SK-N-SH (cell line): ENCODE data around the gene PPARGC1A. TPM values are rescaled to one million over a fixed set of nuclear protein-coding genes. Genes with fewer than 3 reads are reported as not detected.

Experiments
- CTCF ChIA-PET: fragments of 300-600, 350-600 bp; formaldehyde crosslinking; extraction: SDS; loops from one replicate; lab custom pipeline; 2021; lab: Yijun Ruan, JAX
- POLR2A ChIA-PET: fragments of 350-600 bp; sonication (Branson Sonifier 250); formaldehyde crosslinking; extraction: SDS; loops from one replicate; lab custom pipeline; 2020; ENCODE audit warnings: antibody characterized with exemption, inconsistent platforms; lab: Yijun Ruan, JAX
- DNase-seq: peaks from one replicate; pipeline ENCODE4 v3.0.0; 2012
- H2AFZ ChIP-seq: fragments of 200-600 bp; sonication (generic); 2 replicates; pipeline ENCODE4 v1.8.1; 2016; ENCODE audit warnings: antibody characterized with exemption, mild to moderate bottlenecking, low read depth
- H3F3A ChIP-seq: fragments of 200-600 bp; sonication (generic); replicated peaks from 2 replicates; pipeline ENCODE3; 2016; ENCODE audit warnings: antibody characterized with exemption, mild to moderate bottlenecking; ENCODE audit not compliant: insufficient read depth
- H3K27ac ChIP-seq, 2 experiments: fragments of 200-500 bp in 1 of 2; fragments of 200-600 bp in 1 of 2; sonication (Bioruptor generic) in 1 of 2; sonication (generic), shearing (Covaris generic) in 1 of 2; 2 replicates each; pipeline versions ENCODE4 v1.5.1 to v1.6.1; 2014 to 2016; ENCODE audit warnings: low read depth in 2 of 2, inconsistent platforms in 1 of 2, low read length in 1 of 2, mild to moderate bottlenecking in 1 of 2, mixed read lengths in 1 of 2
- H3K27me3 ChIP-seq: fragments of 200-600 bp; sonication (generic), shearing (Covaris generic); 2 replicates; pipeline ENCODE4 v1.6.1; 2016; ENCODE audit warnings: mixed run types; ENCODE audit not compliant: insufficient read depth
- H3K36me3 ChIP-seq, 2 experiments: fragments of 200-500 bp in 1 of 2; fragments of 200-600 bp in 1 of 2; sonication (Bioruptor generic) in 1 of 2; sonication (generic) in 1 of 2; replicated peaks in 1 of 2; 2 replicates each; pipeline versions ENCODE3 to v1.5.1; 2014 to 2016; ENCODE audit warnings: low read length in 1 of 2, mild to moderate bottlenecking in 1 of 2; ENCODE audit not compliant: insufficient read depth in 2 of 2, control insufficient read depth in 1 of 2
- H3K4me1 ChIP-seq, 2 experiments: fragments of 200-500 bp in 1 of 2; fragments of 200-600 bp in 1 of 2; sonication (Bioruptor generic) in 1 of 2; sonication (generic), shearing (Covaris generic) in 1 of 2; 2 replicates each; pipeline versions ENCODE4 v1.5.1 to v1.6.1; 2014 to 2016; ENCODE audit warnings: low read depth in 1 of 2, low read length in 1 of 2, mixed run types in 1 of 2; ENCODE audit not compliant: insufficient read depth in 2 of 2, control insufficient read depth in 1 of 2
- H3K4me2 ChIP-seq: fragments of 200-600 bp; sonication (generic), shearing (Covaris generic); 2 replicates; pipeline ENCODE4 v1.6.1; 2017; ENCODE audit warnings: mixed run types
- H3K4me3 ChIP-seq, 2 experiments: fragments of 200-500 bp in 1 of 2; fragments of 200-600 bp in 1 of 2; sonication (Bioruptor generic) in 1 of 2; sonication (generic), shearing (Covaris generic) in 1 of 2; 2 replicates each; pipeline versions ENCODE4 v1.5.1 to v1.8.1; 2014 to 2016; ENCODE audit warnings: low read depth in 2 of 2, inconsistent platforms in 1 of 2, low read length in 1 of 2, mild to moderate bottlenecking in 1 of 2, mixed read lengths in 1 of 2, moderate library complexity in 1 of 2
- H3K79me2 ChIP-seq: fragments of 200-600 bp; sonication (generic); 2 replicates; pipeline ENCODE4 v1.8.1; 2017; ENCODE audit warnings: mild to moderate bottlenecking; ENCODE audit not compliant: insufficient read depth
- H3K9ac ChIP-seq: fragments of 200-600 bp; sonication (generic); 2 replicates; pipeline ENCODE4 v1.6.1; 2017; ENCODE audit warnings: mixed run types
- H3K9me2 ChIP-seq: fragments of 200-600 bp; sonication (generic); 2 replicates; pipeline ENCODE4 v1.6.1; 2017; ENCODE audit warnings: mixed run types
- H3K9me3 ChIP-seq: fragments of 200-600 bp; sonication (generic); 2 replicates; pipeline ENCODE4 v1.6.1; 2017; ENCODE audit warnings: mixed run types, mild to moderate bottlenecking, moderate library complexity
- H4K20me1 ChIP-seq: fragments of 200-600 bp; sonication (generic); 2 replicates; pipeline ENCODE4 v1.6.1; 2017; ENCODE audit warnings: mild to moderate bottlenecking, mixed run types; ENCODE audit not compliant: insufficient read depth
- ELF1 ChIP-seq: IDR thresholded peaks from 2 replicates; pipeline ENCODE4 v1.4.0; 2012
- EP300 ChIP-seq, 2 experiments: IDR thresholded peaks; 2 replicates each; pipeline versions ENCODE4 v1.4.0 to v1.6.1; 2012; ENCODE audit warnings: borderline replicate concordance in 1 of 2, low read depth in 1 of 2, low read length in 1 of 2
- EZH2phosphoT487 ChIP-seq: fragments of 200-600 bp; sonication (generic); IDR thresholded peaks from 2 replicates; pipeline ENCODE4 v1.6.1; 2017; ENCODE audit warnings: low read depth, mixed run types, mild to moderate bottlenecking, antibody characterized with exemption, moderate library complexity, borderline replicate concordance
- FOSL2 ChIP-seq: IDR thresholded peaks from 2 replicates; pipeline ENCODE4 v1.4.0; 2012; ENCODE audit warnings: low read depth, mild to moderate bottlenecking, moderate library complexity, borderline replicate concordance
- NFIC ChIP-seq: IDR thresholded peaks from 2 replicates; pipeline ENCODE4 v1.4.0; 2012; ENCODE audit warnings: borderline replicate concordance
- POLR2AphosphoS5 ChIP-seq: IDR thresholded peaks from 2 replicates; pipeline ENCODE4 v1.6.1; 2012; ENCODE audit warnings: low read depth, low read length
- RAD21 ChIP-seq: IDR thresholded peaks from 2 replicates; pipeline ENCODE4 v1.6.1; 2012; ENCODE audit warnings: mild to moderate bottlenecking, low read length
- SMC3 ChIP-seq: IDR thresholded peaks from 2 replicates; pipeline ENCODE4 v1.6.1; 2012; ENCODE audit warnings: low read depth, low read length, improper control_type of control experiment
- TAF1 ChIP-seq: IDR thresholded peaks from 2 replicates; pipeline ENCODE4 v1.6.1; 2012; ENCODE audit warnings: low read depth, mild to moderate bottlenecking, low read length, moderate library complexity, borderline replicate concordance
- TCF12 ChIP-seq: IDR thresholded peaks from 2 replicates; pipeline ENCODE4 v1.4.0; 2012
- TEAD4 ChIP-seq: IDR thresholded peaks from 2 replicates; pipeline ENCODE4 v1.4.0; 2012; ENCODE audit warnings: mild to moderate bottlenecking, borderline replicate concordance; ENCODE audit not compliant: insufficient read depth
- WGBS: methylation state at CpG from one replicate; pipeline ENCODE4 v1.1.6; 2017; ENCODE audit warnings: low lambda C conversion rate; 5-methylcytosine and 5-hydroxymethylcytosine counted together
- polyA plus RNA-seq, 3 experiments: library from polyadenylated mRNA; depleted of rRNA; stranded (reverse); fragments of >200 nt; gene quantifications; 2 replicates each; pipeline ENCODE4 v1.2.3, GENCODE V29; 2012
- TF ChIP-seq, protein P1 (sequence below): fragments of 150-350 bp; IDR thresholded peaks from 2 replicates; pipeline ENCODE4 v1.6.1; 2016; ENCODE audit warnings: mild to moderate bottlenecking, low read depth, low read length
- TF ChIP-seq, protein P2 (sequence below): fragments of 150-350 bp; IDR thresholded peaks from 2 replicates; pipeline ENCODE4 v1.6.1; 2017; ENCODE audit warnings: antibody characterized with exemption, low read length, low read depth, borderline replicate concordance
- TF ChIP-seq, protein P3 (sequence below): IDR thresholded peaks from 2 replicates; pipeline ENCODE4 v1.6.1; 2012; ENCODE audit warnings: mild to moderate bottlenecking, low read depth, low read length, moderate library complexity
- TF ChIP-seq, protein P4 (sequence below): IDR thresholded peaks from 2 replicates; pipeline ENCODE4 v1.4.0; 2012; ENCODE audit warnings: low read depth

Gene PPARGC1A
- polyA plus RNA-seq, 1 of the 3 experiments (the other 2 are of a cell fraction), result 0.07 TPM

DNA sequence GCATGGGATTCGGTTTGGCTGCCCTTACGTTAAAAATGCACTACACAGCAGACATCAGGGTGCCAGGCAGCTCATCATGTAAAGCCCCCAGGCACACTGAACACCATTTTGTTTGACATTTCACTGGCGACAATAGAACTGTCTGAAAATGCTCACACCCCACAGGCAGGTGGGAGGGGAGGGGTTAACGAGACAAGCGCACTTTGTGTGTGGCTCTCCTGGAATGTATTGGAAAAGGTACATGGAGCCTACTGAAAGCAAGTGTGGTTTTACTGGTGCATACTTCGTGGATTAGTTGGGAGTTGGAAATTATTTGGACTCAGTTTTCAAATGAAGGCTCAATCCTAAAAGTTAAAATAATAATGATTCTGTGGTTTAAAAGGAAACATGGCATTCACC is 31.6 kb upstream of the PPARGC1A start:
- Histone ChIP-seq H3K27me3 (no peaks in the 10 kb centered on the region), H2AFZ (no peak overlapping the region)
- no peak for DNase-seq

More for the DNA sequence above, 31.6 kb upstream of the PPARGC1A start:
- H3K79me2 ChIP-seq, result no peaks in the 10 kb centered on the region
- H4K20me1 ChIP-seq, result no peaks in the 10 kb centered on the region
- 70% methylated on average over 6 of the region's 6 CpGs for WGBS
- no peak overlapping the region for H3K4me2 ChIP-seq
- no peak overlapping the region for H3K9ac ChIP-seq
- ChIA-PET CTCF (interaction anchor here (0.5 kb wide), 1 partner anchor 12 kb away, joined by 3 read pairs; no protein-coding TSS in a partner anchor), POLR2A (no interaction called here)
- H3K9me3 ChIP-seq, result no peaks in the 10 kb centered on the region
- no peaks in the 10 kb centered on the region for H3K36me3 ChIP-seq
- no peak overlapping the region for H3K27ac ChIP-seq
- no peaks in the 10 kb centered on the region for H3K9me2 ChIP-seq
- no peaks in the 10 kb centered on the region for H3K4me1 ChIP-seq
- TF ChIP-seq, protein P1, sequence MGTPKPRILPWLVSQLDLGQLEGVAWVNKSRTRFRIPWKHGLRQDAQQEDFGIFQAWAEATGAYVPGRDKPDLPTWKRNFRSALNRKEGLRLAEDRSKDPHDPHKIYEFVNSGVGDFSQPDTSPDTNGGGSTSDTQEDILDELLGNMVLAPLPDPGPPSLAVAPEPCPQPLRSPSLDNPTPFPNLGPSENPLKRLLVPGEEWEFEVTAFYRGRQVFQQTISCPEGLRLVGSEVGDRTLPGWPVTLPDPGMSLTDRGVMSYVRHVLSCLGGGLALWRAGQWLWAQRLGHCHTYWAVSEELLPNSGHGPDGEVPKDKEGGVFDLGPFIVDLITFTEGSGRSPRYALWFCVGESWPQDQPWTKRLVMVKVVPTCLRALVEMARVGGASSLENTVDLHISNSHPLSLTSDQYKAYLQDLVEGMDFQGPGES, result no peak
- TF ChIP-seq EP300 (IDR thresholded peaks at IDR 0.05; ENCODE audit: borderline replicate concordance in 1 of 2, low read depth in 1 of 2, low read length in 1 of 2) (no peak), TAF1 (no peak), SMC3 (no peak), ELF1 (no peak), EZH2phosphoT487 (no peak), FOSL2 (no peak), POLR2AphosphoS5 (no peak), TCF12 (no peak), TEAD4 (no peak), NFIC (no peak), RAD21 (no peak)
- TF ChIP-seq, protein P2, sequence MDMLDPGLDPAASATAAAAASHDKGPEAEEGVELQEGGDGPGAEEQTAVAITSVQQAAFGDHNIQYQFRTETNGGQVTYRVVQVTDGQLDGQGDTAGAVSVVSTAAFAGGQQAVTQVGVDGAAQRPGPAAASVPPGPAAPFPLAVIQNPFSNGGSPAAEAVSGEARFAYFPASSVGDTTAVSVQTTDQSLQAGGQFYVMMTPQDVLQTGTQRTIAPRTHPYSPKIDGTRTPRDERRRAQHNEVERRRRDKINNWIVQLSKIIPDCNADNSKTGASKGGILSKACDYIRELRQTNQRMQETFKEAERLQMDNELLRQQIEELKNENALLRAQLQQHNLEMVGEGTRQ, result no peak
- TF ChIP-seq, protein P3, sequence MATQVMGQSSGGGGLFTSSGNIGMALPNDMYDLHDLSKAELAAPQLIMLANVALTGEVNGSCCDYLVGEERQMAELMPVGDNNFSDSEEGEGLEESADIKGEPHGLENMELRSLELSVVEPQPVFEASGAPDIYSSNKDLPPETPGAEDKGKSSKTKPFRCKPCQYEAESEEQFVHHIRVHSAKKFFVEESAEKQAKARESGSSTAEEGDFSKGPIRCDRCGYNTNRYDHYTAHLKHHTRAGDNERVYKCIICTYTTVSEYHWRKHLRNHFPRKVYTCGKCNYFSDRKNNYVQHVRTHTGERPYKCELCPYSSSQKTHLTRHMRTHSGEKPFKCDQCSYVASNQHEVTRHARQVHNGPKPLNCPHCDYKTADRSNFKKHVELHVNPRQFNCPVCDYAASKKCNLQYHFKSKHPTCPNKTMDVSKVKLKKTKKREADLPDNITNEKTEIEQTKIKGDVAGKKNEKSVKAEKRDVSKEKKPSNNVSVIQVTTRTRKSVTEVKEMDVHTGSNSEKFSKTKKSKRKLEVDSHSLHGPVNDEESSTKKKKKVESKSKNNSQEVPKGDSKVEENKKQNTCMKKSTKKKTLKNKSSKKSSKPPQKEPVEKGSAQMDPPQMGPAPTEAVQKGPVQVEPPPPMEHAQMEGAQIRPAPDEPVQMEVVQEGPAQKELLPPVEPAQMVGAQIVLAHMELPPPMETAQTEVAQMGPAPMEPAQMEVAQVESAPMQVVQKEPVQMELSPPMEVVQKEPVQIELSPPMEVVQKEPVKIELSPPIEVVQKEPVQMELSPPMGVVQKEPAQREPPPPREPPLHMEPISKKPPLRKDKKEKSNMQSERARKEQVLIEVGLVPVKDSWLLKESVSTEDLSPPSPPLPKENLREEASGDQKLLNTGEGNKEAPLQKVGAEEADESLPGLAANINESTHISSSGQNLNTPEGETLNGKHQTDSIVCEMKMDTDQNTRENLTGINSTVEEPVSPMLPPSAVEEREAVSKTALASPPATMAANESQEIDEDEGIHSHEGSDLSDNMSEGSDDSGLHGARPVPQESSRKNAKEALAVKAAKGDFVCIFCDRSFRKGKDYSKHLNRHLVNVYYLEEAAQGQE, result no peak
- TF ChIP-seq, protein P4, sequence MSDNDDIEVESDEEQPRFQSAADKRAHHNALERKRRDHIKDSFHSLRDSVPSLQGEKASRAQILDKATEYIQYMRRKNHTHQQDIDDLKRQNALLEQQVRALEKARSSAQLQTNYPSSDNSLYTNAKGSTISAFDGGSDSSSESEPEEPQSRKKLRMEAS, result no peak
- H3F3A ChIP-seq, result no peaks in the 10 kb centered on the region
- no peak overlapping the region for H3K4me3 ChIP-seq
